GM12892 (cell line): ENCODE data around the gene CR1.

Experiments
- POLR2AphosphoS5 ChIP-seq: IDR thresholded peaks from 2 replicates; pipeline ENCODE4 v1.6.1; 2011; ENCODE audit warnings: low read depth, low read length, control low read depth
- TAF1 ChIP-seq: IDR thresholded peaks from 2 replicates; pipeline ENCODE4 v1.6.1; 2011; ENCODE audit warnings: low read depth, mild to moderate bottlenecking, control low read depth, low read length, borderline replicate concordance

DNA sequence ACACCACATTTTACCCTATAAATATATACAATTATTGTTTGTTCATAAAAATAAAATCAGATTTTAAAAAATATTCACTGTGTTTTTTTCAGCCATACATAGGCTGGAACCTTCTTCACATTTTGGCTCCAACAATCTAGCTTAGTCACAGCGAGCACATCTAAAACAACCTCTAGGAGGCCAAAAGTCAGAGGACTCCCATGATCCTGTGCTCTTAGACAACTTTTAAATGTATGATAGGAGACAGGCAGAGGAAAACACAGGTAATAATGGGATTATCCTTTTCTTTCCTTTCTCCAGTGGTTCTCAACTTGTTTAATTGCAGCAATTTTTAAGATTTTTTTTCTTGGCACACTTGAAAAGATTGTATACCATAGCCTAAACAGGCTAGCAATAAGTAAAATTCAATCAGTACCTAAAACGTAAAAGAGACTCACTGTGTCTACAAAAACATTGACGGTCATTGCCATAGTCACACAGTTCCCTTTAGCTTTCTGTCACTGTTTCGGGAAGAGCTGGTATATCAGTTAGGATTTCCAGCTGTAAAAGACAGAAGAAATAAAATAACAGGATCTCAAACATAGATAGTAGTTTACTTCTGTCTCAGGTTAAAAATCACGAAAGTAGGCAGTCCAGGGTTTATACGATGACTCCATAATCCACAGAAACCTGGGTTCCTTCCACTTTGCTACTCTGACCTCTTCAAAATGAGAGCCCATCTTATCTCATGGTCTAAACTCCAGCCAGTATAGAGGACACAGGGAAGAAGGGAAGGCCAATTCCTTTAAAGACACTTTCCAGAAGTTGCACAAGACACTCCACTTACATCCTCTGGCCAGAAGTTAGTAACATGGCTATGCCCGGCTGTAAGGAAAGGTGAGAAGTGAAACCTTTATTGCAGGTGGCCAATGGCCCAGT, 109.7 kb downstream of the CR1 start:
- TF ChIP-seq POLR2AphosphoS5, result no peak
- no peak for TF ChIP-seq TAF1
